HCT116 (cell line): ENCODE measurements around the gene MSH6. TPM values are rescaled to one million over a fixed set of nuclear protein-coding genes. Genes with fewer than 3 reads are reported as not detected.

Source experiments
- ATAC-seq: fragments of 200-7000 bp; cut with Tn5 transposase; 2 replicates; pipeline ENCODE4 v1.9.1; 2020; ENCODE audit warnings: mild to moderate bottlenecking, moderate library complexity
- BruUV-seq: library from RNA; stranded (reverse); fragments of 400-500 nt; replicated peaks from 2 replicates; lab custom pipeline; 2021; lab: Mats Ljungman, UMichigan
- CTCF ChIA-PET: fragments of 300-600 bp; sonication (Branson Sonifier 250); formaldehyde crosslinking; loops from one replicate; lab custom pipeline; 2021; ENCODE audit warnings: antibody characterized with exemption; lab: Charles Lee
- POLR2A ChIA-PET: fragments of 300-600, 350-600 bp; sonication (Branson Sonifier 250); formaldehyde crosslinking; loops from one replicate; lab custom pipeline; 2021; ENCODE audit warnings: antibody characterized with exemption; lab: Charles Lee
- RAD21 ChIA-PET, 2 experiments: fragments of 300-600 bp; sonication (Branson Sonifier 250); formaldehyde crosslinking; loops; one replicate each; lab custom pipeline; 2023; ENCODE audit warnings: low total read pairs in 2 of 2; ENCODE audit not compliant: uncharacterized antibody in 2 of 2, unreplicated experiment in 2 of 2, low non-redundant PET in 1 of 2; lab: Charles Lee
- DNase-seq: peaks from one replicate; pipeline ENCODE4 v3.0.0-alpha.2; 2010; ENCODE audit warnings: low read depth, low spot score
- H2AFZ ChIP-seq: fragments of 200-600 bp; shearing (Covaris generic), sonication (generic); 2 replicates; pipeline ENCODE4 v1.6.1; 2017; ENCODE audit warnings: low read depth, mixed run types, mixed read lengths, antibody characterized with exemption, low read length; ENCODE audit not compliant: poor library complexity, severe bottlenecking
- H3K27ac ChIP-seq: 2 replicates; pipeline ENCODE4 v1.5.1; 2012; ENCODE audit warnings: low read depth, low read length
- H3K27me3 ChIP-seq: fragments of 200-600 bp; sonication (generic); 2 replicates; pipeline ENCODE4 v1.6.1; 2016; ENCODE audit warnings: mixed run types, low read length, mixed read lengths; ENCODE audit not compliant: insufficient read depth
- H3K36me3 ChIP-seq, 2 experiments: fragments of 200-500 bp in 1 of 2; fragments of 200-600 bp in 1 of 2; sonication (Bioruptor generic) in 1 of 2; sonication (generic) in 1 of 2; 2 replicates each; pipeline versions ENCODE4 v1.5.1 to v1.6.1; 2014 to 2016; ENCODE audit warnings: low read length in 2 of 2, inconsistent platforms in 1 of 2, mixed read lengths in 1 of 2, mixed run types in 1 of 2; ENCODE audit not compliant: insufficient read depth in 2 of 2, control insufficient read depth in 1 of 2
- H3K4me1 ChIP-seq, 2 experiments: fragments of 200-600 bp in 1 of 2; sonication (generic) in 1 of 2; 2 replicates each; pipeline versions ENCODE4 v1.5.1 to v1.6.1; 2012 to 2017; ENCODE audit warnings: low read length in 2 of 2, inconsistent platforms in 1 of 2, mild to moderate bottlenecking in 1 of 2, mixed read lengths in 1 of 2, mixed run types in 1 of 2, moderate library complexity in 1 of 2; ENCODE audit not compliant: insufficient read depth in 2 of 2, control insufficient read depth in 1 of 2
- H3K4me2 ChIP-seq: fragments of 200-600 bp; sonication (generic); 2 replicates; pipeline ENCODE4 v1.6.1; 2017; ENCODE audit warnings: mixed run types, low read length, mixed read lengths
- H3K4me3 ChIP-seq, 2 experiments: fragments of 200-600 bp in 1 of 2; sonication (generic) in 1 of 2; replicated peaks in 1 of 2; 2 replicates each; pipeline ENCODE4 v1.5.1; 2011 to 2016; ENCODE audit warnings: low read length in 2 of 2, control low read depth in 1 of 2, low read depth in 1 of 2, mild to moderate bottlenecking in 1 of 2, mixed read lengths in 1 of 2, mixed run types in 1 of 2
- H3K79me2 ChIP-seq: fragments of 200-600 bp; sonication (generic); 2 replicates; pipeline ENCODE4 v1.6.1; 2017; ENCODE audit warnings: mild to moderate bottlenecking, mixed run types, low read length, moderate library complexity, mixed read lengths; ENCODE audit not compliant: insufficient read depth
- H3K9ac ChIP-seq: fragments of 200-600 bp; sonication (generic); 2 replicates; pipeline ENCODE4 v1.6.1; 2016; ENCODE audit warnings: low read length, mixed read lengths
- H3K9me2 ChIP-seq: fragments of 200-600 bp; sonication (generic), shearing (Covaris generic); 2 replicates; pipeline ENCODE4 v1.6.1; 2017; ENCODE audit warnings: mixed run types, mild to moderate bottlenecking, moderate library complexity; ENCODE audit not compliant: insufficient read depth
- H3K9me3 ChIP-seq, 2 experiments: fragments of 200-500 bp in 1 of 2; fragments of 200-600 bp in 1 of 2; sonication (Bioruptor generic) in 1 of 2; sonication (generic) in 1 of 2; 2 replicates each; pipeline ENCODE4 v1.6.1; 2014 to 2017; ENCODE audit warnings: low read length in 2 of 2, mixed read lengths in 2 of 2, inconsistent platforms in 1 of 2, low read depth in 1 of 2, mild to moderate bottlenecking in 1 of 2, mixed run types in 1 of 2, moderate library complexity in 1 of 2; ENCODE audit not compliant: control insufficient read depth in 1 of 2, insufficient read depth in 1 of 2
- H4K20me1 ChIP-seq: fragments of 200-600 bp; sonication (generic), shearing (Covaris generic); 2 replicates; pipeline ENCODE4 v1.6.1; 2017; ENCODE audit warnings: mixed run types, mild to moderate bottlenecking, moderate library complexity; ENCODE audit not compliant: insufficient read depth
- CEBPB ChIP-seq: IDR thresholded peaks from 2 replicates; pipeline ENCODE4 v1.6.1; 2012; ENCODE audit warnings: low read depth
- EZH2 ChIP-seq: fragments of 200-600 bp; sonication (generic); IDR thresholded peaks from 2 replicates; pipeline ENCODE4 v1.6.1; 2017; ENCODE audit warnings: antibody characterized with exemption, mixed run types
- FOSL1 ChIP-seq: IDR thresholded peaks from 2 replicates; pipeline ENCODE4 v1.6.1; 2012; ENCODE audit warnings: low read depth
- RAD21 ChIP-seq: IDR thresholded peaks from 2 replicates; pipeline ENCODE4 v1.6.1; 2012; ENCODE audit warnings: low read depth, mild to moderate bottlenecking
- REST ChIP-seq: IDR thresholded peaks from 2 replicates; pipeline ENCODE4 v1.6.1; 2012; ENCODE audit warnings: low read depth
- SIN3A ChIP-seq: IDR thresholded peaks from 2 replicates; pipeline ENCODE4 v1.6.1; 2012; ENCODE audit warnings: low read depth
- SP1 ChIP-seq: IDR thresholded peaks from 2 replicates; pipeline ENCODE4 v1.6.1; 2012; ENCODE audit warnings: low read depth
- TCF7L2 ChIP-seq: IDR thresholded peaks from 2 replicates; pipeline ENCODE4 v1.7.0; 2011; ENCODE audit warnings: borderline replicate concordance, inconsistent platforms; ENCODE audit not compliant: insufficient read depth, insufficient read length; ENCODE audit errors: extremely low read depth
- YY1 ChIP-seq: IDR thresholded peaks from 2 replicates; pipeline ENCODE4 v1.6.1; 2011; ENCODE audit warnings: low read length, low read depth, moderate library complexity, mild to moderate bottlenecking; ENCODE audit not compliant: insufficient replicate concordance; ENCODE audit errors: extremely low read depth
- ZBTB33 ChIP-seq: IDR thresholded peaks from 2 replicates; pipeline ENCODE4 v1.6.1; 2011; ENCODE audit warnings: mild to moderate bottlenecking, low read length, moderate library complexity; ENCODE audit not compliant: insufficient replicate concordance; ENCODE audit errors: extremely low read depth
- ZFX ChIP-seq: fragments of 450-650 bp; IDR thresholded peaks from 2 replicates; pipeline ENCODE4 v1.6.1; 2017
- ZNF274 ChIP-seq: fragments of 200-500 bp; sonication (Bioruptor generic); IDR thresholded peaks from 2 replicates; pipeline ENCODE4 v1.6.1; 2014; ENCODE audit warnings: mild to moderate bottlenecking, low read depth, low read length, inconsistent platforms
- intact Hi-C: fragments of 100-400 bp; cut with micrococcal nuclease; formaldehyde crosslinking; loops from 2 replicates; pipeline ENCODE4 v1.10.0; 2022
- total RNA-seq: library from RNA; stranded (reverse); gene quantifications from one replicate; pipeline ENCODE4 v1.2.1, GENCODE V29; 2021; ENCODE audit not compliant: unreplicated experiment

Gene MSH6
- total RNA-seq, 1 experiment from 2014 or later = 71.2 TPM

GRCh38 chr2:47785986-47786385 is 3.0 kb downstream of the MSH6 start:
- Histone ChIP-seq H3K4me3 (no peak overlapping the region), H3K9me3 (no peaks in the 10 kb centered on the region), H3K27ac (no peak overlapping the region), H4K20me1 (peaks cover 37% of the 10 kb centered on the region), H3K79me2 (peaks cover 72% of the 10 kb centered on the region), H3K9me2 (no peaks in the 10 kb centered on the region), H2AFZ (no peak overlapping the region), H3K4me2 (no peak overlapping the region), H3K27me3 (no peaks in the 10 kb centered on the region), H3K4me1 (peaks cover 6 to 29% of the 10 kb centered on the region in 2 experiments; a peak in 3 of 4 replicates), H3K36me3 (no peaks in the 10 kb centered on the region; a peak in 1 of 4 replicates), H3K9ac (no peak overlapping the region)
- ATAC-seq (no peak), DNase-seq (no peak)
- RAD21 ChIA-PET = no interaction called here
- intact Hi-C loops = no loop called here
- TF ChIP-seq EZH2 = no peak
- no peak for TF ChIP-seq RAD21
- no peak for TF ChIP-seq ZNF274
- TF ChIP-seq YY1 = no peak
- no peak for TF ChIP-seq FOSL1
- TF ChIP-seq REST = no peak
- TF ChIP-seq SIN3A = no peak
- TF ChIP-seq TCF7L2 = no peak
- no peak for TF ChIP-seq CEBPB
- TF ChIP-seq SP1 = no peak
- no peak for TF ChIP-seq ZFX
- no peak for TF ChIP-seq ZBTB33
- POLR2A ChIA-PET = no interaction called here
- no TSS peak for BruUV-seq
- CTCF ChIA-PET = no interaction called here
